Smooth muscle cell (in vitro differentiated cells): ENCODE measurements around the gene INPP5A. TPM values are rescaled to one million over a fixed set of nuclear protein-coding genes. Genes with fewer than 3 reads are reported as not detected.

ENCODE experiments used
- DNase-seq: peaks from one replicate; lab custom pipeline; 2025; ENCODE audit not compliant: unreplicated experiment; lab: John Stamatoyannopoulos, UW
- H2AFZ ChIP-seq: fragments of 200-600 bp; sonication (generic); 2 replicates; pipeline ENCODE4 v1.6.0; 2016; ENCODE audit warnings: antibody characterized with exemption, low read depth, mild to moderate bottlenecking
- H3F3A ChIP-seq: fragments of 200-600 bp; sonication (generic); 2 replicates; pipeline ENCODE4 v1.6.0; 2017; ENCODE audit warnings: antibody characterized with exemption, low read depth
- H3K27ac ChIP-seq: fragments of 200-600 bp; sonication (generic); 2 replicates; pipeline ENCODE4 v1.5.1; 2016; ENCODE audit warnings: low read depth, mild to moderate bottlenecking
- H3K27me3 ChIP-seq: fragments of 200-600 bp; sonication (generic); 2 replicates; pipeline ENCODE4 v1.6.1; 2016; ENCODE audit warnings: low read depth, mild to moderate bottlenecking
- H3K36me3 ChIP-seq: fragments of 200-600 bp; sonication (generic); 2 replicates; pipeline ENCODE4 v1.5.1; 2016; ENCODE audit warnings: low read depth
- H3K4me1 ChIP-seq: fragments of 200-600 bp; sonication (generic); 2 replicates; pipeline ENCODE4 v1.5.1; 2016; ENCODE audit warnings: low read depth
- H3K4me2 ChIP-seq: fragments of 200-600 bp; sonication (generic); 2 replicates; pipeline ENCODE4 v1.6.0; 2016; ENCODE audit warnings: mild to moderate bottlenecking
- H3K4me3 ChIP-seq: fragments of 200-600 bp; sonication (generic); 2 replicates; pipeline ENCODE4 v1.5.1; 2016; ENCODE audit warnings: mild to moderate bottlenecking
- H3K79me2 ChIP-seq: fragments of 200-600 bp; sonication (generic); 2 replicates; pipeline ENCODE4 v1.6.0; 2016; ENCODE audit warnings: low read depth, mild to moderate bottlenecking
- H3K9ac ChIP-seq: fragments of 200-600 bp; sonication (generic); 2 replicates; pipeline ENCODE4 v1.6.0; 2016; ENCODE audit warnings: low read depth
- H3K9me3 ChIP-seq: fragments of 200-600 bp; sonication (generic); replicated peaks from 2 replicates; pipeline ENCODE4 v1.5.1; 2016; ENCODE audit warnings: low read depth
- H4K20me1 ChIP-seq: fragments of 200-600 bp; sonication (generic); 2 replicates; pipeline ENCODE4 v1.6.0; 2016; ENCODE audit warnings: low read depth
- CTCF ChIP-seq: fragments of 200-600 bp; sonication (generic); IDR thresholded peaks from 2 replicates; pipeline ENCODE4 v1.5.1; 2017; ENCODE audit warnings: borderline replicate concordance, mild to moderate bottlenecking, antibody characterized with exemption; ENCODE audit not compliant: insufficient read depth, poor library complexity, severe bottlenecking
- WGBS: methylation state at CpG from one replicate; pipeline ENCODE4 v1.1.7; 2016; ENCODE audit warnings: low lambda C conversion rate; 5-methylcytosine and 5-hydroxymethylcytosine counted together
- polyA plus RNA-seq: library from polyadenylated mRNA; unstranded; fragments of >200 nt; fragmentation: Nextera tagmentation; extraction: Ambion mirVana; gene quantifications from 2 replicates; pipeline ENCODE4 v1.2.1, GENCODE V29; 2016
- total RNA-seq: library from RNA; depleted of rRNA; stranded (reverse); fragments of >200 nt; gene quantifications from 2 replicates; pipeline ENCODE4 v1.2.3, GENCODE V29; 2014

Gene INPP5A
- total and polyA plus RNA-seq, 2 experiments from 2014 or later = 48.0 to 55.9 TPM

- no peak for TF ChIP-seq CTCF
- no peaks in the 10 kb centered on the region for H3K9me3 ChIP-seq
- DNase-seq = no peak
- no peak overlapping the region for H3K4me2 ChIP-seq
- no peaks in the 10 kb centered on the region for H3K79me2 ChIP-seq
- H3K9ac ChIP-seq = no peak overlapping the region
- H4K20me1 ChIP-seq = peaks cover 24% of the 10 kb centered on the region
- no peak overlapping the region for H3K4me3 ChIP-seq
- H3K36me3 ChIP-seq = no peaks in the 10 kb centered on the region
- H3K4me1 ChIP-seq = no peaks in the 10 kb centered on the region
- H3K27me3 ChIP-seq = no peaks in the 10 kb centered on the region
- 96% methylated on average over 19 of the region's 29 CpGs for WGBS
- H3F3A ChIP-seq = no peaks in the 10 kb centered on the region
- H2AFZ ChIP-seq = no peak overlapping the region
- H3K27ac ChIP-seq = no peak overlapping the region
Observed at GRCh38 chr10:132723330-132723970, 185.9 kb downstream of the INPP5A start.

GRCh38 chr10:132724446-132724845, 186.9 kb downstream of the INPP5A start:
- Histone ChIP-seq H3K4me3 (no peak overlapping the region), H3K79me2 (no peaks in the 10 kb centered on the region), H4K20me1 (peaks cover 24% of the 10 kb centered on the region), H3K9me3 (no peaks in the 10 kb centered on the region), H3K4me2 (no peak overlapping the region), H3K27me3 (no peaks in the 10 kb centered on the region), H3K9ac (no peak overlapping the region), H3F3A (no peaks in the 10 kb centered on the region), H3K4me1 (no peaks in the 10 kb centered on the region), H2AFZ (no peak overlapping the region), H3K36me3 (no peaks in the 10 kb centered on the region), H3K27ac (no peak overlapping the region)
- no peak for DNase-seq
- 89% methylated on average over 9 of the region's 9 CpGs for WGBS
- TF ChIP-seq CTCF = no peak

GRCh38 chr10:132725202-132725601, 187.6 kb downstream of the INPP5A start:
- H3K4me2 ChIP-seq = no peak overlapping the region
- H3K9me3 ChIP-seq = no peaks in the 10 kb centered on the region
- peaks cover 24% of the 10 kb centered on the region for H4K20me1 ChIP-seq
- no peak overlapping the region for H3K9ac ChIP-seq
- H3K4me3 ChIP-seq = no peak overlapping the region
- no peak for TF ChIP-seq CTCF
- H3K27me3 ChIP-seq = no peaks in the 10 kb centered on the region
- no peaks in the 10 kb centered on the region for H3K4me1 ChIP-seq
- H3K36me3 ChIP-seq = no peaks in the 10 kb centered on the region
- no peaks in the 10 kb centered on the region for H3F3A ChIP-seq
- H2AFZ ChIP-seq = no peak overlapping the region
- no peak overlapping the region for H3K27ac ChIP-seq
- DNase-seq = no peak
- no peaks in the 10 kb centered on the region for H3K79me2 ChIP-seq
- 99% methylated on average over 16 of the region's 16 CpGs for WGBS

GRCh38 chr10:132726194-132726593, 188.6 kb downstream of the INPP5A start:
- Histone ChIP-seq H3F3A (no peaks in the 10 kb centered on the region), H3K4me3 (no peak overlapping the region), H4K20me1 (peaks cover 19% of the 10 kb centered on the region), H3K9ac (no peak overlapping the region), H3K4me1 (no peaks in the 10 kb centered on the region), H2AFZ (no peak overlapping the region), H3K79me2 (no peaks in the 10 kb centered on the region), H3K36me3 (no peaks in the 10 kb centered on the region), H3K27ac (no peak overlapping the region), H3K4me2 (no peak overlapping the region), H3K9me3 (no peaks in the 10 kb centered on the region), H3K27me3 (no peaks in the 10 kb centered on the region)
- DNase-seq = no peak
- WGBS = 94% methylated on average over 21 of the region's 21 CpGs
- no peak for TF ChIP-seq CTCF
